A549 treated with GW870086 at 1 μM for 4 hours (cell line): Measurements from ENCODE around the gene ELAVL4. TPM values are rescaled to one million over a fixed set of nuclear protein-coding genes. Genes with fewer than 3 reads are reported as not detected.

ENCODE experiments used
- total RNA-seq: library from RNA; stranded (reverse); fragments of 200-300 nt; extraction: Qiagen RNA extraction; gene quantifications from 5 replicates; pipeline ENCODE4 v1.2.3, GENCODE V29; 2022; ENCODE audit warnings: low read depth

The ELAVL4 gene
- not detected in 5 replicates for total RNA-seq

GRCh38 chr1:50108497-50109059, at the start of gene ELAVL4:
Gene ELAVL4 (plus strand): TSS chr1:50108920. CDS start chr1:50109190, 270 bp downstream.

Other genes starting within 250 kb of the ELAVL4 start
- gene AGBL4, start 85.0 kb upstream of the ELAVL4 start, total RNA-seq, result not detected in 5 replicates